ENCODE measurements around the gene WFIKKN1.

DNA sequence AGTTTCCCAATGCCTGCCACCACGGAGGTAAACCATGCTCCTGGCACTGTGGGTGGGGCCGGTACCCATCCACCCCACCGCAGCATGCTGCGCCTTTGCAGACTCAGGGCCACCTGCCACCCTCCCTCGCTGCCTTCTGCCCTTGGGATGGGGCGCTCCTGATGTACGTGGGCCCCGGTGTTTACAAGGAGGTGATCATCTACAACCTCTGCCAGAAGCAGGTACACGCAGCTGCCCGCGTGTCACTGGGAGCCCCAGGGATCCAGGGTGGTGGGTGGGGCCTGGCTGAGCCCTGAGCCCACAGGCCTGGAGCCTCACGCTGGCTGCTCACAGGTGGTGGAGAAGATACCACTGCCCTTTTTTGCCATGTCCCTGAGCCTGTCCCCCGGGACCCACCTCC, 35.8 kb downstream of the WFIKKN1 start:
- no peak for TF ChIP-seq EZH2phosphoT487 (IDR thresholded peaks at IDR 0.05; ENCODE audit: borderline replicate concordance, low read length)
- no peak for TF ChIP-seq CTCF (conservative IDR thresholded peaks at IDR 0.05; ENCODE audit: low read depth, low read length)
- no peak for TF ChIP-seq EZH2 (IDR thresholded peaks at IDR 0.05; ENCODE audit: low read length, unreplicated experiment)
